Mesothelial cell of epicardium (in vitro differentiated cells): ENCODE measurements around the gene TRAF3. TPM values are rescaled to one million over a fixed set of nuclear protein-coding genes. Genes with fewer than 3 reads are reported as not detected.

Experiments used
- DNase-seq, 2 experiments: peaks; one replicate each; pipeline ENCODE4 v3.0.0; 2021; ENCODE audit warnings: low spot score in 2 of 2; ENCODE audit not compliant: unreplicated experiment in 2 of 2
- H3K27ac Mint-ChIP-seq: 2 replicates; pipeline ENCODE4 v1.8.0; 2021; ENCODE audit warnings: mixed read lengths
- H3K27me3 Mint-ChIP-seq: 2 replicates; pipeline ENCODE4 v1.8.0; 2021; ENCODE audit warnings: low read depth, mixed read lengths
- H3K36me3 Mint-ChIP-seq: 2 replicates; pipeline ENCODE4 v1.8.0; 2021; ENCODE audit warnings: mixed read lengths
- H3K4me1 Mint-ChIP-seq: 2 replicates; pipeline ENCODE4 v1.8.0; 2021; ENCODE audit warnings: mixed read lengths
- H3K4me3 Mint-ChIP-seq: 2 replicates; pipeline ENCODE4 v1.8.0; 2021; ENCODE audit warnings: mild to moderate bottlenecking, moderate library complexity, mixed read lengths
- H3K9me3 Mint-ChIP-seq: 2 replicates; pipeline ENCODE4 v1.8.0; 2021; ENCODE audit warnings: mixed read lengths
- CTCF ChIP-seq: fragments of 200-600 bp; sonication (generic); IDR thresholded peaks from one replicate; pipeline ENCODE4 v1.5.0; 2021; ENCODE audit warnings: antibody characterized with exemption; ENCODE audit not compliant: unreplicated experiment
- total RNA-seq: library from RNA; stranded (reverse); gene quantifications from 3 replicates; pipeline ENCODE4 v1.2.1, GENCODE V29; 2021

TRAF3 gene
- total RNA-seq, 1 donor from 2014 or later, result 26.4 TPM

GRCh38 chr14:102823546-102823945, 46.3 kb downstream of the TRAF3 start:
- peaks cover 16% of the 10 kb centered on the region for H3K4me1 Mint-ChIP-seq
- H3K36me3 Mint-ChIP-seq, result no peaks in the 10 kb centered on the region
- TF ChIP-seq CTCF, result no peak
- H3K4me3 Mint-ChIP-seq, result no peak overlapping the region
- no peak overlapping the region for H3K27ac Mint-ChIP-seq
- no peak for DNase-seq
- no peaks in the 10 kb centered on the region for H3K27me3 Mint-ChIP-seq
- H3K9me3 Mint-ChIP-seq, result no peaks in the 10 kb centered on the region

GRCh38 chr14:102824832-102825231, 47.6 kb downstream of the TRAF3 start:
- no peaks in the 10 kb centered on the region for H3K36me3 Mint-ChIP-seq
- H3K27me3 Mint-ChIP-seq, result no peaks in the 10 kb centered on the region
- no peaks in the 10 kb centered on the region for H3K9me3 Mint-ChIP-seq
- no peak overlapping the region for H3K4me3 Mint-ChIP-seq
- peaks cover 20% of the 10 kb centered on the region for H3K4me1 Mint-ChIP-seq
- DNase-seq, result no peak
- no peak for TF ChIP-seq CTCF
- H3K27ac Mint-ChIP-seq, result no peak overlapping the region

GRCh38 chr14:102825307-102826095, 48.3 kb downstream of the TRAF3 start:
- peaks cover 20% of the 10 kb centered on the region for H3K4me1 Mint-ChIP-seq
- no peak for TF ChIP-seq CTCF
- no peaks in the 10 kb centered on the region for H3K9me3 Mint-ChIP-seq
- no peak overlapping the region for H3K4me3 Mint-ChIP-seq
- no peak for DNase-seq
- H3K27me3 Mint-ChIP-seq, result no peaks in the 10 kb centered on the region
- H3K27ac Mint-ChIP-seq, result no peak overlapping the region
- H3K36me3 Mint-ChIP-seq, result no peaks in the 10 kb centered on the region

- no peak for TF ChIP-seq CTCF
- DNase-seq, result no peak
- Mint-ChIP-seq H3K4me1 (peaks cover 20% of the 10 kb centered on the region), H3K27ac (no peak overlapping the region), H3K9me3 (no peaks in the 10 kb centered on the region), H3K27me3 (no peaks in the 10 kb centered on the region), H3K36me3 (no peaks in the 10 kb centered on the region), H3K4me3 (no peak overlapping the region)
Measured at GRCh38 chr14:102826161-102826560, 48.9 kb downstream of the TRAF3 start.

- Mint-ChIP-seq H3K27me3 (no peaks in the 10 kb centered on the region), H3K9me3 (no peaks in the 10 kb centered on the region), H3K36me3 (no peaks in the 10 kb centered on the region), H3K4me3 (no peak overlapping the region), H3K27ac (no peak overlapping the region), H3K4me1 (peaks cover 20% of the 10 kb centered on the region)
- DNase-seq, result no peak
- no peak for TF ChIP-seq CTCF
Measured at GRCh38 chr14:102826751-102827675, 49.8 kb downstream of the TRAF3 start.
